IMR-90 (cell line): ENCODE results near the gene FNBP1L. TPM values are rescaled to one million over a fixed set of nuclear protein-coding genes. Genes with fewer than 3 reads are reported as not detected.

Source experiments
- ATAC-seq: fragments of 200-7000 bp; cut with Tn5 transposase; 2 replicates; pipeline ENCODE4 v1.9.1; 2020; ENCODE audit warnings: low read depth, mild to moderate bottlenecking, moderate library complexity
- BruUV-seq: library from RNA; stranded (reverse); fragments of 400-500 nt; replicated peaks from 2 replicates; lab custom pipeline; 2021; lab: Mats Ljungman, UMichigan
- CTCF ChIA-PET: fragments of 300-600 bp; formaldehyde crosslinking; extraction: SDS; loops from one replicate; lab custom pipeline; 2021; ENCODE audit warnings: antibody characterized with exemption; lab: Yijun Ruan, JAX
- POLR2A ChIA-PET: fragments of 300-600 bp; sonication (Branson Sonifier 250); formaldehyde crosslinking; loops from one replicate; lab custom pipeline; 2022; ENCODE audit warnings: antibody characterized with exemption; ENCODE audit not compliant: unreplicated experiment; lab: Charles Lee
- DNase-seq: peaks from one replicate; pipeline ENCODE4 v3.0.0; 2013
- H2AFZ ChIP-seq: replicated peaks from 2 replicates; pipeline ENCODE3; 2013; ENCODE audit warnings: low read length, mild to moderate bottlenecking; ENCODE audit not compliant: poor library complexity
- H2AK5ac ChIP-seq: 2 replicates; pipeline ENCODE4 v1.6.1; 2013; ENCODE audit warnings: low read depth, low read length, inconsistent platforms
- H2AK9ac ChIP-seq: replicated peaks from 2 replicates; pipeline ENCODE3; 2013; ENCODE audit warnings: mild to moderate bottlenecking, low read depth, low read length, moderate library complexity; ENCODE audit not compliant: poor library complexity
- H2BK120ac ChIP-seq: 2 replicates; pipeline ENCODE4 v1.6.1; 2013; ENCODE audit warnings: low read depth, low read length, inconsistent platforms
- H2BK15ac ChIP-seq: 3 replicates; pipeline ENCODE4 v1.6.1; 2013; ENCODE audit warnings: low read depth, low read length, inconsistent platforms
- H2BK20ac ChIP-seq: 2 replicates; pipeline ENCODE4 v1.6.1; 2013; ENCODE audit warnings: low read depth, mild to moderate bottlenecking, inconsistent platforms, low read length, moderate library complexity
- H2BK5ac ChIP-seq: 2 replicates; pipeline ENCODE4 v1.6.1; 2013; ENCODE audit warnings: mild to moderate bottlenecking, low read depth, low read length, inconsistent platforms; ENCODE audit not compliant: poor library complexity, severe bottlenecking
- H3K14ac ChIP-seq: replicated peaks from 2 replicates; pipeline ENCODE4 v1.6.1; 2013; ENCODE audit warnings: low read depth, low read length, inconsistent platforms
- H3K18ac ChIP-seq: 2 replicates; pipeline ENCODE4 v1.6.1; 2013; ENCODE audit warnings: low read depth, low read length, control low read depth
- H3K23ac ChIP-seq: 2 replicates; pipeline ENCODE4 v1.6.1; 2013; ENCODE audit warnings: low read depth, low read length, inconsistent platforms
- H3K27ac ChIP-seq: 2 replicates; pipeline ENCODE4 v1.5.1; 2013; ENCODE audit warnings: mild to moderate bottlenecking, control low read depth, low read length; ENCODE audit not compliant: insufficient read depth
- H3K27me3 ChIP-seq: 2 replicates; pipeline ENCODE4 v1.6.1; 2013; ENCODE audit warnings: low read length; ENCODE audit not compliant: control insufficient read depth, insufficient read depth
- H3K36me3 ChIP-seq: 2 replicates; pipeline ENCODE4 v1.6.1; 2013; ENCODE audit warnings: low read length, mixed read lengths; ENCODE audit not compliant: control insufficient read depth, insufficient read depth
- H3K4ac ChIP-seq: 2 replicates; pipeline ENCODE4 v1.6.1; 2013; ENCODE audit warnings: low read depth, low read length, inconsistent platforms
- H3K4me1 ChIP-seq: 2 replicates; pipeline ENCODE4 v1.6.1; 2013; ENCODE audit warnings: low read length, mixed read lengths; ENCODE audit not compliant: control insufficient read depth, insufficient read depth
- H3K4me2 ChIP-seq: 2 replicates; pipeline ENCODE4 v1.6.1; 2013; ENCODE audit warnings: low read depth, mild to moderate bottlenecking, control low read depth, low read length, moderate library complexity
- H3K4me3 ChIP-seq: 2 replicates; pipeline ENCODE4 v1.5.1; 2013; ENCODE audit warnings: low read depth, mild to moderate bottlenecking, control low read depth, low read length, moderate library complexity; ENCODE audit not compliant: insufficient read depth
- H3K56ac ChIP-seq: 2 replicates; pipeline ENCODE4 v1.6.1; 2013; ENCODE audit warnings: low read length, inconsistent platforms; ENCODE audit not compliant: insufficient read depth; ENCODE audit errors: extremely low read depth
- H3K79me1 ChIP-seq, 2 experiments: 2 replicates each; pipeline ENCODE4 v1.6.1; 2013; ENCODE audit warnings: low read length in 2 of 2, inconsistent platforms in 1 of 2, low read depth in 1 of 2
- H3K9ac ChIP-seq: 2 replicates; pipeline ENCODE4 v1.6.1; 2013; ENCODE audit warnings: low read depth, low read length, control low read depth
- H3K9me1 ChIP-seq: 2 replicates; pipeline ENCODE4 v1.6.1; 2013; ENCODE audit warnings: low read length, inconsistent platforms; ENCODE audit not compliant: insufficient read depth
- H3K9me3 ChIP-seq: 2 replicates; pipeline ENCODE4 v1.6.1; 2013; ENCODE audit warnings: low read length; ENCODE audit not compliant: control insufficient read depth, insufficient read depth
- H4K20me1 ChIP-seq: 2 replicates; pipeline ENCODE4 v1.6.1; 2013; ENCODE audit warnings: low read length, inconsistent platforms; ENCODE audit not compliant: insufficient read depth
- H4K5ac ChIP-seq: 2 replicates; pipeline ENCODE4 v1.6.1; 2013; ENCODE audit warnings: mild to moderate bottlenecking, low read depth, low read length, control low read depth
- H4K8ac ChIP-seq, 2 experiments: 2 replicates each; pipeline ENCODE4 v1.6.1; 2013; ENCODE audit warnings: low read depth in 2 of 2, low read length in 2 of 2, control low read depth in 1 of 2, inconsistent platforms in 1 of 2
- H4K91ac ChIP-seq: 2 replicates; pipeline ENCODE4 v1.6.1; 2013; ENCODE audit warnings: low read depth, low read length, inconsistent platforms; ENCODE audit not compliant: insufficient read depth
- CHD1 ChIP-seq: IDR thresholded peaks from 2 replicates; pipeline ENCODE4 v1.6.1; 2012; ENCODE audit warnings: low read depth, low read length, improper control_type of control experiment
- MAZ ChIP-seq: IDR thresholded peaks from 2 replicates; pipeline ENCODE4 v1.6.1; 2012; ENCODE audit warnings: low read depth, mild to moderate bottlenecking, low read length, improper control_type of control experiment, moderate library complexity, borderline replicate concordance
- RFX5 ChIP-seq: IDR thresholded peaks from 2 replicates; pipeline ENCODE4 v1.8.0; 2012; ENCODE audit warnings: low read depth, mild to moderate bottlenecking, low read length, moderate library complexity
- WGBS, 2 experiments: methylation state at CpG; one replicate each; pipeline versions ENCODE4 v1.1.5 to v1.1.7; 2013; ENCODE audit warnings: missing lambda C conversion rate in 2 of 2; ENCODE audit not compliant: insufficient read length in 1 of 2; ENCODE audit errors: extremely low coverage in 2 of 2; 5-methylcytosine and 5-hydroxymethylcytosine counted together
- dilution Hi-C: fragments of 300-500 bp; cut with HindIII; formaldehyde crosslinking; loops from one replicate; pipeline ENCODE4 v1.14.3; 2018; ENCODE audit warnings: low sequenced_read_pairs; ENCODE audit not compliant: unreplicated experiment
- in situ Hi-C: fragments of 300-500 bp; cut with MboI; formaldehyde crosslinking; loops from 3 replicates; pipeline ENCODE4 v1.14.3; 2019; ENCODE audit warnings: low sequenced_read_pairs, inconsistent platforms, mixed read lengths
- intact Hi-C: fragments of 100-400 bp; cut with micrococcal nuclease; formaldehyde crosslinking; loops from 2 replicates; pipeline ENCODE4 v1.10.0; 2022
- polyA plus RNA-seq, 3 experiments: library from polyadenylated mRNA; depleted of rRNA; stranded (reverse); fragments of >200 nt; gene quantifications; 2 replicates each; pipeline ENCODE4 v1.2.3, GENCODE V29; 2012; ENCODE audit warnings: low replicate concordance in 1 of 3
- total RNA-seq: library from RNA; depleted of rRNA; stranded (reverse); fragments of >200 nt; gene quantifications from 2 replicates; pipeline ENCODE4 v1.2.3, GENCODE V29; 2012
- TF ChIP-seq, protein P1 (sequence below): fragments of 150-350 bp; IDR thresholded peaks from 2 replicates; pipeline ENCODE4 v1.6.1; 2016; ENCODE audit warnings: low read depth, mild to moderate bottlenecking, low read length, moderate library complexity, borderline replicate concordance
- TF ChIP-seq, protein P2 (sequence below): conservative IDR thresholded peaks from 2 replicates; pipeline ENCODE4 v1.5.1; 2012; ENCODE audit warnings: mild to moderate bottlenecking, low read depth, low read length, improper control_type of control experiment

The FNBP1L gene
- total and polyA plus RNA-seq, 2 of the 4 experiments (the other 2 are of a cell fraction): 9.3 to 15.2 TPM

DNA sequence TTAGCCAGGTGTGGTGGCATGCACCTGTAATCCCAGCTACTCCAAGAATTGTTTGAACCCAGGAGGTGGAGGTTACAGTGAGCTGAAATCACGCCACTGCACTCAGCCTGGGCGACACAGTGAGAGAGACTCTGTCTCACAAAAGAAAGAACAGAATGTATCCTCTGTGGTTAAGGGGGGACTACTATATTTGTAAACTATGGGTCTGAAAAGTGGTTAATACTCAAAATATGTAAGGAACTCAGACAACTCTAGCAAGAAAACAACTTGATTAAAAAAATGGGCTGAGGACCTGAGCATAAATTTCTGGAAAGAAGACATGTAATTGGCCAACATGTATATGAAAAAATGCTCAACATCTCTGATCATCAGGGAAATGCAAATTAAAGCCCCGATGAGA is 11.2 kb downstream of the FNBP1L start:
- Histone ChIP-seq H4K20me1 (peaks cover 8% of the 10 kb centered on the region), H3K18ac (no peak overlapping the region), H3K27ac (no peak overlapping the region), H2AK5ac (no peak overlapping the region), H3K23ac (no peak overlapping the region), H4K91ac (no peak overlapping the region), H3K4me2 (no peak overlapping the region), H2AK9ac (no peak overlapping the region), H2BK5ac (no peak overlapping the region), H3K4ac (no peak overlapping the region), H4K8ac (no peak overlapping the region), H2BK15ac (no peak overlapping the region), H3K9me3 (no peaks in the 10 kb centered on the region), H4K5ac (no peak overlapping the region), H3K27me3 (no peaks in the 10 kb centered on the region), H3K14ac (no peak overlapping the region), H3K56ac (no peak overlapping the region), H3K4me3 (no peak overlapping the region), H2BK120ac (no peak overlapping the region), H3K9me1 (no peaks in the 10 kb centered on the region; the same call in 1 of the 2 replicates), H3K4me1 (no peaks in the 10 kb centered on the region; the same call in 1 of the 2 replicates), H3K9ac (no peak overlapping the region), H3K36me3 (peaks cover 6% of the 10 kb centered on the region), H2AFZ (no peak overlapping the region), H3K79me1 (peaks cover 26 to 28% of the 10 kb centered on the region in 2 experiments), H2BK20ac (no peak overlapping the region)
- ChIA-PET POLR2A (no interaction called here), CTCF (no interaction called here)
- no peak for DNase-seq
- BruUV-seq: no TSS peak
- in situ Hi-C loops (loop anchor here (25.0 kb wide), 1 partner anchor 103 kb away; no protein-coding TSS in a partner anchor), intact Hi-C loops (no loop called here), dilution Hi-C loops (no loop called here)
- peak; percentile 46 for ATAC-seq
- TF ChIP-seq MAZ (no peak), CHD1 (no peak), RFX5 (no peak)
- TF ChIP-seq, protein P1, sequence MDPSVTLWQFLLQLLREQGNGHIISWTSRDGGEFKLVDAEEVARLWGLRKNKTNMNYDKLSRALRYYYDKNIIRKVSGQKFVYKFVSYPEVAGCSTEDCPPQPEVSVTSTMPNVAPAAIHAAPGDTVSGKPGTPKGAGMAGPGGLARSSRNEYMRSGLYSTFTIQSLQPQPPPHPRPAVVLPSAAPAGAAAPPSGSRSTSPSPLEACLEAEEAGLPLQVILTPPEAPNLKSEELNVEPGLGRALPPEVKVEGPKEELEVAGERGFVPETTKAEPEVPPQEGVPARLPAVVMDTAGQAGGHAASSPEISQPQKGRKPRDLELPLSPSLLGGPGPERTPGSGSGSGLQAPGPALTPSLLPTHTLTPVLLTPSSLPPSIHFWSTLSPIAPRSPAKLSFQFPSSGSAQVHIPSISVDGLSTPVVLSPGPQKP: no peak
- TF ChIP-seq, protein P2, sequence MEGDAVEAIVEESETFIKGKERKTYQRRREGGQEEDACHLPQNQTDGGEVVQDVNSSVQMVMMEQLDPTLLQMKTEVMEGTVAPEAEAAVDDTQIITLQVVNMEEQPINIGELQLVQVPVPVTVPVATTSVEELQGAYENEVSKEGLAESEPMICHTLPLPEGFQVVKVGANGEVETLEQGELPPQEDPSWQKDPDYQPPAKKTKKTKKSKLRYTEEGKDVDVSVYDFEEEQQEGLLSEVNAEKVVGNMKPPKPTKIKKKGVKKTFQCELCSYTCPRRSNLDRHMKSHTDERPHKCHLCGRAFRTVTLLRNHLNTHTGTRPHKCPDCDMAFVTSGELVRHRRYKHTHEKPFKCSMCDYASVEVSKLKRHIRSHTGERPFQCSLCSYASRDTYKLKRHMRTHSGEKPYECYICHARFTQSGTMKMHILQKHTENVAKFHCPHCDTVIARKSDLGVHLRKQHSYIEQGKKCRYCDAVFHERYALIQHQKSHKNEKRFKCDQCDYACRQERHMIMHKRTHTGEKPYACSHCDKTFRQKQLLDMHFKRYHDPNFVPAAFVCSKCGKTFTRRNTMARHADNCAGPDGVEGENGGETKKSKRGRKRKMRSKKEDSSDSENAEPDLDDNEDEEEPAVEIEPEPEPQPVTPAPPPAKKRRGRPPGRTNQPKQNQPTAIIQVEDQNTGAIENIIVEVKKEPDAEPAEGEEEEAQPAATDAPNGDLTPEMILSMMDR: no peak
- WGBS, 2 experiments: no CpG with 5 or more reads among the region's 3 CpGs
